ENCODE data around the gene MRNIP. TPM values are rescaled to one million over a fixed set of nuclear protein-coding genes. Genes with fewer than 3 reads are reported as not detected.

The MRNIP gene
- total RNA-seq, 2 donors from 2014 or later = 23.4 to 34.8 TPM

DNA sequence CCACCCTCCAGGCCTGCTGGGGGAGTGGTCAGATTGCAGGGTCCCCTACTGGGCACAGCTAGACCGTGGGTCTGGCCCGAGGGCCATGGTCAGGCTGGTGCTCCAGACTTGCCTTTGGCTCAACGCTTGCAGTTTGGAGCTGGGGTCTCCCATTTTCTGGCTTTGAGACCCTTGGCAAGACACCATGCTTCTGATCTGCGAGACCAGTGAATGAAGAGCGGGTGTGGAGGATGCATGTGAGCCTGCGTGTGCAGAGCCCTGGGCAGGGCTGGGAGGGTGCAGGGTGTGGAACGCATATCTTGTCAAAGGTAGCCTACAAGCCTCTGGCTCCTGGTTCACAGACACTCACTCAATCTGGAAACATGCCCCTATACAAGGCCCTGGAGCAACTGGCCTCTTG is 6.1 kb upstream of the MRNIP start:
- H3K27ac ChIP-seq = no peak overlapping the region
- H3K9me3 ChIP-seq = no peaks in the 10 kb centered on the region
- peaks cover 2% of the 10 kb centered on the region for H3K4me1 ChIP-seq
- 94 to 96% methylated on average over 7 of the region's 7 CpGs for WGBS, 2 donors
- no peak for DNase-seq
- no peaks in the 10 kb centered on the region for H3K27me3 ChIP-seq
- H3K36me3 ChIP-seq (replicated peaks in 1 of 2; ENCODE audit: insufficient read depth in 1 of 2, low read depth in 2 of 2) = peaks cover 0 to 19% of the 10 kb centered on the region in 2 donors
- no peak for TF ChIP-seq CTCF (IDR thresholded peaks at IDR 0.05)
- intact Hi-C loops (cut with DNase I) = no loop called here
- ATAC-seq = no peak
- H3K4me3 ChIP-seq = no peak overlapping the region

GRCh38 chr5:179863449-179864085 is 5.0 kb upstream of the MRNIP start:
- Histone ChIP-seq H3K4me3 (no peak overlapping the region), H3K4me1 (peaks cover 7% of the 10 kb centered on the region), H3K27me3 (no peaks in the 10 kb centered on the region), H3K27ac (no peak overlapping the region), H3K9me3 (no peaks in the 10 kb centered on the region), H3K36me3 (replicated peaks in 1 of 2; ENCODE audit: insufficient read depth in 1 of 2, low read depth in 2 of 2) (peaks cover 0 to 19% of the 10 kb centered on the region in 2 donors)
- ATAC-seq (no peak), DNase-seq (no peak)
- TF ChIP-seq CTCF (IDR thresholded peaks at IDR 0.05) (no peak), POLR2A (IDR thresholded peaks at IDR 0.05) (no peak)
- 96 to 98% methylated on average over 21 to 28 of the region's 31 CpGs for WGBS, 2 donors
- intact Hi-C loops (cut with DNase I) = no loop called here

GRCh38 chr5:179862891-179863290 is 4.3 kb upstream of the MRNIP start:
- H3K4me1 ChIP-seq = peaks cover 8% of the 10 kb centered on the region
- DNase-seq = no peak
- no peaks in the 10 kb centered on the region for H3K27me3 ChIP-seq
- intact Hi-C loops (cut with DNase I) = no loop called here
- no peak overlapping the region for H3K27ac ChIP-seq
- H3K36me3 ChIP-seq (replicated peaks in 1 of 2; ENCODE audit: insufficient read depth in 1 of 2, low read depth in 2 of 2) = peaks cover 0 to 19% of the 10 kb centered on the region in 2 donors
- H3K4me3 ChIP-seq = no peak overlapping the region
- WGBS, 2 donors = 93 to 97% methylated on average over 6 to 9 of the region's 9 CpGs
- no peak for ATAC-seq
- H3K9me3 ChIP-seq = no peaks in the 10 kb centered on the region
- TF ChIP-seq POLR2A (IDR thresholded peaks at IDR 0.05) (no peak), CTCF (IDR thresholded peaks at IDR 0.05) (no peak)

- no peak for TF ChIP-seq CTCF (IDR thresholded peaks at IDR 0.05)
- TF ChIP-seq POLR2A (IDR thresholded peaks at IDR 0.05) = no peak
- WGBS, 2 donors = 100% methylated on average over 1 to 2 of the region's 2 CpGs
- peaks cover 0 to 19% of the 10 kb centered on the region in 2 donors for H3K36me3 ChIP-seq (replicated peaks in 1 of 2; ENCODE audit: insufficient read depth in 1 of 2, low read depth in 2 of 2)
- H3K27me3 ChIP-seq = no peaks in the 10 kb centered on the region
- intact Hi-C loops (cut with DNase I) = no loop called here
- no peak overlapping the region for H3K4me3 ChIP-seq
- DNase-seq (no peak), ATAC-seq (no peak)
- no peaks in the 10 kb centered on the region for H3K9me3 ChIP-seq
- peaks cover 14% of the 10 kb centered on the region for H3K4me1 ChIP-seq
- H3K27ac ChIP-seq = no peak overlapping the region
Measured at GRCh38 chr5:179862296-179862695, 3.7 kb upstream of the MRNIP start.

GRCh38 chr5:179860301-179860700 is 1.7 kb upstream of the MRNIP start:
- no peak overlapping the region for H3K27ac ChIP-seq
- WGBS, 2 donors = 74 to 80% methylated on average over 11 of the region's 11 CpGs
- no peak overlapping the region for H3K4me3 ChIP-seq
- ATAC-seq = no peak
- H3K36me3 ChIP-seq (replicated peaks in 1 of 2; ENCODE audit: insufficient read depth in 1 of 2, low read depth in 2 of 2) = peaks cover 0 to 19% of the 10 kb centered on the region in 2 donors
- TF ChIP-seq POLR2A (IDR thresholded peaks at IDR 0.05) = no peak
- TF ChIP-seq CTCF (IDR thresholded peaks at IDR 0.05) = no peak
- intact Hi-C loops (cut with DNase I) = no loop called here
- H3K9me3 ChIP-seq = no peaks in the 10 kb centered on the region
- peaks cover 14% of the 10 kb centered on the region for H3K4me1 ChIP-seq
- no peak for DNase-seq
- no peaks in the 10 kb centered on the region for H3K27me3 ChIP-seq

Measured in body of pancreas (tissue), 4 donors.